AG10803 (cell line): Measurements from ENCODE around the gene NACC1.
A peak's percentile ranks its signal among the peaks of the same experiment; 100 is the strongest.

Experiments used
- DNase-seq: peaks from one replicate; pipeline ENCODE4 v3.0.0; 2010; ENCODE audit warnings: low read depth
- H3K4me3 ChIP-seq: 2 replicates; pipeline ENCODE4 v1.5.1; 2011; ENCODE audit warnings: mild to moderate bottlenecking, low read length, control low read depth
- CTCF ChIP-seq: conservative IDR thresholded peaks from 2 replicates; pipeline ENCODE4 v1.5.1; 2011; ENCODE audit warnings: mild to moderate bottlenecking, low read length, control low read depth, inconsistent platforms

The NACC1 gene

GRCh38 chr19:13150931-13151604 lies 33.0 kb downstream of the NACC1 start:
- TF ChIP-seq CTCF: no peak
- H3K4me3 ChIP-seq: peak overlapping the region; percentile 99
- DNase-seq: no peak

GRCh38 chr19:13151605-13152355 lies 33.7 kb downstream of the NACC1 start:
- H3K4me3 ChIP-seq: peak overlapping the region; percentile 99
- peak; percentile 43 for TF ChIP-seq CTCF
- peak; percentile 97 for DNase-seq

- no peak for TF ChIP-seq CTCF
- peak overlapping the region; percentile 98 for H3K4me3 ChIP-seq
- no peak for DNase-seq
These were observed 34.4 kb downstream of the NACC1 start for GRCh38 chr19:13152356-13152973.

- DNase-seq: peak; percentile 92
- TF ChIP-seq CTCF: peak; percentile 2; the same call in 1 of the 2 replicates
- peak overlapping the region; percentile 98 for H3K4me3 ChIP-seq
These were observed 35.0 kb downstream of the NACC1 start for GRCh38 chr19:13152974-13153568.

- H3K4me3 ChIP-seq: peak overlapping the region; percentile 98
- peak; percentile 49 for DNase-seq
- 0 out of 2 replicates have a peak, but pooled peaks have one; percentile 0 for TF ChIP-seq CTCF
These were observed 35.6 kb downstream of the NACC1 start for GRCh38 chr19:13153569-13154240.

GRCh38 chr19:13154241-13154778 lies 36.2 kb downstream of the NACC1 start:
- peak; percentile 97 for DNase-seq
- peak overlapping the region; percentile 98 for H3K4me3 ChIP-seq
- TF ChIP-seq CTCF: no peak
